DND-41 (cell line): Measurements from ENCODE around the gene DGUOK.

Experiments used
- CTCF ChIP-seq: IDR thresholded peaks from 2 replicates; pipeline ENCODE4 v1.5.1; 2012; ENCODE audit warnings: borderline replicate concordance, low read length, moderate library complexity, mild to moderate bottlenecking; ENCODE audit not compliant: poor library complexity, severe bottlenecking; ENCODE audit errors: extremely low read depth
- EZH2 ChIP-seq: IDR thresholded peaks from 3 replicates; pipeline ENCODE4 v1.6.1; 2012; ENCODE audit warnings: borderline replicate concordance, low read depth, mild to moderate bottlenecking, moderate library complexity, low read length, inconsistent platforms; ENCODE audit not compliant: severe bottlenecking

GRCh38 chr2:74000666-74001065 is 74.0 kb downstream of the DGUOK start:
- TF ChIP-seq CTCF, result no peak
- no peak for TF ChIP-seq EZH2
